GM18508 (cell line): ENCODE measurements around the gene PYGM.

Experiments used
- ATAC-seq: cut with Tn5 transposase; IDR thresholded peaks from one replicate; pipeline ENCODE4 v1.9.1; 2021; ENCODE audit warnings: moderate number of reproducible peaks; ENCODE audit not compliant: insufficient read depth, unreplicated experiment

PYGM gene

GRCh38 chr11:64754919-64755662 is 4.7 kb downstream of the PYGM start:
- no peak for ATAC-seq

GRCh38 chr11:64754124-64754918 is 5.5 kb downstream of the PYGM start:
- ATAC-seq = no peak

- ATAC-seq = no peak
Observed at GRCh38 chr11:64753380-64754123, 6.2 kb downstream of the PYGM start.

- no peak for ATAC-seq
Observed at GRCh38 chr11:64753019-64753379, 6.8 kb downstream of the PYGM start.

GRCh38 chr11:64752175-64752970 is 7.4 kb downstream of the PYGM start:
- no peak for ATAC-seq

- no peak for ATAC-seq
Observed at GRCh38 chr11:64751580-64751979, 8.2 kb downstream of the PYGM start.

- ATAC-seq = no peak
Observed at GRCh38 chr11:64751136-64751535, 8.6 kb downstream of the PYGM start.

- ATAC-seq = no peak
Observed at GRCh38 chr11:64750361-64751054, 9.3 kb downstream of the PYGM start.

- no peak for ATAC-seq
Observed at GRCh38 chr11:64747961-64748665, 11.7 kb downstream of the PYGM start.

GRCh38 chr11:64746486-64746885 is 13.3 kb downstream of the PYGM start:
- no peak for ATAC-seq

GRCh38 chr11:64745521-64746328 is 14.0 kb downstream of the PYGM start:
- no peak for ATAC-seq

GRCh38 chr11:64745189-64745520 is 14.6 kb downstream of the PYGM start:
- ATAC-seq = no peak

- ATAC-seq = no peak
Observed at GRCh38 chr11:64744544-64745188, 15.1 kb downstream of the PYGM start.

GRCh38 chr11:64743591-64744543 is 15.9 kb downstream of the PYGM start, which contains the start of gene RASGRP2:
RASGRP2 (minus strand) TSS chr11:64744142; CDS start chr11:64742866, 1,276 bp downstream.
- ATAC-seq = no peak

GRCh38 chr11:64742889-64743590 is 16.7 kb downstream of the PYGM start:
- ATAC-seq = no peak
